GM21360 (cell line): ENCODE measurements around the gene SNX19.
"Not testable (repeated sequence)": the region's sequence is repeated elsewhere in the genome, so short reads cannot be mapped to it uniquely, and the experiment has no call there.

Source experiments
- ATAC-seq: cut with Tn5 transposase; IDR thresholded peaks from one replicate; pipeline ENCODE4 v1.9.1; 2021; ENCODE audit warnings: mild to moderate bottlenecking, moderate library complexity; ENCODE audit not compliant: unreplicated experiment

Gene SNX19

GRCh38 chr11:130916238-130916855, at the start of gene SNX19:
TSS of gene SNX19 (minus strand) at chr11:130916479. CDS start at chr11:130915939, 540 bp downstream.
- ATAC-seq, result peak; percentile 99

GRCh38 chr11:130964058-130964792, 47.9 kb upstream of the SNX19 start:
- no peak for ATAC-seq

- no peak for ATAC-seq
Measured at GRCh38 chr11:130947889-130948288, 31.6 kb upstream of the SNX19 start.

GRCh38 chr11:130947481-130947880, 31.2 kb upstream of the SNX19 start:
- no peak for ATAC-seq

- ATAC-seq, result no peak
Measured at GRCh38 chr11:130947058-130947457, 30.8 kb upstream of the SNX19 start.

- no peak for ATAC-seq
Measured at GRCh38 chr11:130945896-130946295, 29.6 kb upstream of the SNX19 start.

GRCh38 chr11:130940706-130941105, 24.4 kb upstream of the SNX19 start:
- no peak for ATAC-seq

- no peak for ATAC-seq
Measured at GRCh38 chr11:130937051-130937450, 20.8 kb upstream of the SNX19 start.

GRCh38 chr11:130932086-130932712, 15.9 kb upstream of the SNX19 start:
- ATAC-seq, result no peak

GRCh38 chr11:130924750-130925149, 8.5 kb upstream of the SNX19 start:
- ATAC-seq, result no peak

- ATAC-seq, result not testable (repeated sequence)
Measured at GRCh38 chr11:130920612-130921011, 4.3 kb upstream of the SNX19 start.

- no peak for ATAC-seq
Measured at GRCh38 chr11:130918081-130918480, 1.8 kb upstream of the SNX19 start.

- no peak for ATAC-seq
Measured at GRCh38 chr11:130916910-130917309, 631 bp upstream of the SNX19 start.

- ATAC-seq, result peak; percentile 30
Measured at GRCh38 chr11:130915603-130916237, 559 bp downstream of the SNX19 start.

- no peak for ATAC-seq
Measured at GRCh38 chr11:130913268-130913667, 3.0 kb downstream of the SNX19 start.

- ATAC-seq, result no peak
Measured at GRCh38 chr11:130912552-130912951, 3.7 kb downstream of the SNX19 start.

GRCh38 chr11:130911306-130911705, 5.0 kb downstream of the SNX19 start:
- no peak for ATAC-seq

- ATAC-seq, result no peak
Measured at GRCh38 chr11:130909650-130910049, 6.6 kb downstream of the SNX19 start.

- ATAC-seq, result no peak
Measured at GRCh38 chr11:130908770-130909625, 7.3 kb downstream of the SNX19 start.

- ATAC-seq, result no peak
Measured at GRCh38 chr11:130908061-130908460, 8.2 kb downstream of the SNX19 start.

GRCh38 chr11:130907229-130907628, 9.1 kb downstream of the SNX19 start:
- no peak for ATAC-seq
